Tibial nerve (tissue), 4 donors: ENCODE results near the gene CXXC5. TPM values are rescaled to one million over a fixed set of nuclear protein-coding genes. Genes with fewer than 3 reads are reported as not detected.

Experiments used
- DNase-seq, 2 donors: peaks; one replicate each; pipeline ENCODE4 v3.0.0-alpha.2; 2019; ENCODE audit warnings: low spot score in 2 of 2
- H3K27ac ChIP-seq, 4 donors: fragments of 200-600 bp; sonication (generic) in 3 of 4; one replicate each; pipeline ENCODE4 v1.5.1; 2017 to 2019; ENCODE audit warnings: mild to moderate bottlenecking in 1 of 4
- H3K27me3 ChIP-seq, 2 donors: fragments of 200-600 bp; sonication (generic) in 1 of 2; one replicate each; pipeline versions ENCODE4 v1.5.1 to v1.6.0; 2017 to 2019
- H3K36me3 ChIP-seq, 3 donors: fragments of 200-600 bp; sonication (generic); one replicate each; pipeline ENCODE4 v1.5.1; 2018 to 2019
- H3K4me1 ChIP-seq, 4 donors: fragments of 200-600 bp; sonication (generic) in 3 of 4; one replicate each; pipeline ENCODE4 v1.5.1; 2017 to 2019
- H3K4me3 ChIP-seq, 4 donors: fragments of 200-600 bp; sonication (generic) in 3 of 4; one replicate each; pipeline ENCODE4 v1.5.1; 2017 to 2019; ENCODE audit warnings: mild to moderate bottlenecking in 1 of 4, moderate library complexity in 1 of 4
- H3K9me3 ChIP-seq, 4 donors: fragments of 200-600 bp; sonication (generic) in 3 of 4; one replicate each; pipeline ENCODE4 v1.5.1; 2017 to 2019
- CTCF ChIP-seq, 5 experiments: fragments of 200-600 bp in 3 of 5; fragments of 450-650 bp in 2 of 5; sonication (generic) in 3 of 5; IDR thresholded peaks; one replicate each; pipeline ENCODE4 v1.5.1; 2016 to 2019; ENCODE audit warnings: antibody characterized with exemption in 5 of 5, mild to moderate bottlenecking in 3 of 5, moderate library complexity in 2 of 5
- EP300 ChIP-seq, 2 donors: sonication (generic); formaldehyde crosslinking; IDR thresholded peaks; one replicate each; pipeline ENCODE4 v1.6.1; 2017; ENCODE audit warnings: antibody characterized with exemption in 2 of 2, mild to moderate bottlenecking in 1 of 2
- POLR2A ChIP-seq, 2 donors: fragments of 450-650 bp; IDR thresholded peaks; one replicate each; pipeline ENCODE4 v1.6.1; 2017; ENCODE audit warnings: antibody characterized with exemption in 2 of 2, mild to moderate bottlenecking in 2 of 2, moderate library complexity in 2 of 2
- WGBS, 2 donors: methylation state at CpG; one replicate each; pipeline ENCODE4 v1.1.5; 2018; 5-methylcytosine and 5-hydroxymethylcytosine counted together
- small RNA-seq: library from RNA; depleted of rRNA; stranded (forward); fragments of <200 nt; gene quantifications from one replicate; pipeline ENCODE3, GENCODE V24; 2016
- total RNA-seq, 4 donors: library from RNA; depleted of rRNA; stranded (reverse); fragments of >200 nt; gene quantifications; one replicate each; pipeline ENCODE4 v1.1.0, GENCODE V29; 2016

CXXC5 gene
- total RNA-seq, 4 donors from 2014 or later, result 45.0 to 80.4 (median 67.0) TPM

- H3K4me1 ChIP-seq, result peaks cover 0 to 30% (median 11%) of the 10 kb centered on the region in 4 donors
- H3K9me3 ChIP-seq, result no peaks in the 10 kb centered on the region
- WGBS, 2 donors, result 70 to 81% methylated on average over 10 to 12 of the region's 12 CpGs
- TF ChIP-seq CTCF (IDR thresholded peaks at IDR 0.05) (no peak), EP300 (IDR thresholded peaks at IDR 0.05) (no peak), POLR2A (IDR thresholded peaks at IDR 0.05) (no peak)
- no peaks in the 10 kb centered on the region for H3K36me3 ChIP-seq
- no peak overlapping the region for H3K4me3 ChIP-seq
- DNase-seq, result no peak
- no peaks in the 10 kb centered on the region for H3K27me3 ChIP-seq
- peak overlapping the region; percentile 37 to 87 (median 75) for H3K27ac ChIP-seq
Measured at GRCh38 chr5:139733010-139733688, 85.0 kb downstream of the CXXC5 start.

Small RNA genes lying within 50 kb of the gene (small RNA-seq; reads per million reads assigned to genes)
- gene RNU6-236P, result not detected

Other genes starting within 250 kb of the CXXC5 start
- gene SPATA24, start 244.3 kb upstream of the CXXC5 start, total RNA-seq, result 1 to 10 TPM in 2 of 4 donors, not detected in 2; 1.9 to 7.2 TPM
- gene DNAJC18, start 208.8 kb upstream of the CXXC5 start, total RNA-seq, result 10 to 100 TPM in 3 of 4 donors, 1 to 10 TPM in 1; 9.2 to 11.4 (median 10.7) TPM
- 10 to 100 TPM; 12.8 to 41.0 (median 25.9) TPM for gene ECSCR, start 185.6 kb upstream of the CXXC5 start, total RNA-seq
- not detected for gene SMIM33, start 177.3 kb upstream of the CXXC5 start, total RNA-seq
- 100 to 1,000 TPM in 1 of 4 donors, 10 to 100 TPM in 3; 48.1 to 102 (median 73.1) TPM for gene STING1, start 165.6 kb upstream of the CXXC5 start, total RNA-seq
- 100 to 1,000 TPM in 2 of 4 donors, 10 to 100 TPM in 2; 85.9 to 118 (median 99.7) TPM for gene UBE2D2, start 87.0 kb upstream of the CXXC5 start, total RNA-seq
- under 1 TPM in 3 of 4 donors, not detected in 1; under 0.01 to 0.30 (median 0.21) TPM for gene PSD2, start 147.5 kb downstream of the CXXC5 start, total RNA-seq